ENCODE results near the gene WDR48.

- TF ChIP-seq EZH2 (IDR thresholded peaks at IDR 0.05; ENCODE audit: insufficient read depth, low read length) = no peak
- TF ChIP-seq CTCF (IDR thresholded peaks at IDR 0.05; ENCODE audit: insufficient read depth, low read depth, low read length) = no peak
These were observed 85.7 kb downstream of the WDR48 start for GRCh38 chr3:39137435-39137936.

Measured in astrocyte (in vitro differentiated cells and primary cell).